Kidney epithelial cell (primary cell): ENCODE data around the gene FAM171A2. TPM values are rescaled to one million over a fixed set of nuclear protein-coding genes. Genes with fewer than 3 reads are reported as not detected.
A peak's percentile ranks its signal among the peaks of the same experiment; 100 is the strongest.

Experiments
- DNase-seq: peaks from one replicate; pipeline ENCODE4 v3.0.0-alpha.2; 2010; ENCODE audit warnings: low read depth
- H3K27me3 ChIP-seq: 2 replicates; pipeline ENCODE4 v1.6.0; 2011; ENCODE audit warnings: low read length; ENCODE audit not compliant: control insufficient read depth, insufficient read depth
- H3K36me3 ChIP-seq: 2 replicates; pipeline ENCODE4 v1.5.1; 2011; ENCODE audit warnings: low read length; ENCODE audit not compliant: control insufficient read depth, insufficient read depth
- H3K4me3 ChIP-seq: 2 replicates; pipeline ENCODE4 v1.5.1; 2011; ENCODE audit warnings: low read depth, mild to moderate bottlenecking, control low read depth, low read length
- total RNA-seq: library from RNA; depleted of rRNA; stranded (reverse); fragments of >200 nt; gene quantifications from 2 replicates; pipeline ENCODE4 v1.2.3, GENCODE V29; 2015
- TF ChIP-seq, protein P1 (sequence below): IDR thresholded peaks from 2 replicates; pipeline ENCODE4 v1.5.1; 2011; ENCODE audit warnings: mild to moderate bottlenecking, moderate library complexity, low read length, control low read depth, inconsistent platforms; ENCODE audit not compliant: insufficient read depth, poor library complexity, severe bottlenecking

FAM171A2 gene
- total RNA-seq, 1 donor from 2014 or later = 12.6 TPM

GRCh38 chr17:44315760-44316731 lies 47.6 kb downstream of the FAM171A2 start:
- TF ChIP-seq, protein P1, sequence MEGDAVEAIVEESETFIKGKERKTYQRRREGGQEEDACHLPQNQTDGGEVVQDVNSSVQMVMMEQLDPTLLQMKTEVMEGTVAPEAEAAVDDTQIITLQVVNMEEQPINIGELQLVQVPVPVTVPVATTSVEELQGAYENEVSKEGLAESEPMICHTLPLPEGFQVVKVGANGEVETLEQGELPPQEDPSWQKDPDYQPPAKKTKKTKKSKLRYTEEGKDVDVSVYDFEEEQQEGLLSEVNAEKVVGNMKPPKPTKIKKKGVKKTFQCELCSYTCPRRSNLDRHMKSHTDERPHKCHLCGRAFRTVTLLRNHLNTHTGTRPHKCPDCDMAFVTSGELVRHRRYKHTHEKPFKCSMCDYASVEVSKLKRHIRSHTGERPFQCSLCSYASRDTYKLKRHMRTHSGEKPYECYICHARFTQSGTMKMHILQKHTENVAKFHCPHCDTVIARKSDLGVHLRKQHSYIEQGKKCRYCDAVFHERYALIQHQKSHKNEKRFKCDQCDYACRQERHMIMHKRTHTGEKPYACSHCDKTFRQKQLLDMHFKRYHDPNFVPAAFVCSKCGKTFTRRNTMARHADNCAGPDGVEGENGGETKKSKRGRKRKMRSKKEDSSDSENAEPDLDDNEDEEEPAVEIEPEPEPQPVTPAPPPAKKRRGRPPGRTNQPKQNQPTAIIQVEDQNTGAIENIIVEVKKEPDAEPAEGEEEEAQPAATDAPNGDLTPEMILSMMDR = no peak
- no peaks in the 10 kb centered on the region for H3K36me3 ChIP-seq
- no peak overlapping the region for H3K4me3 ChIP-seq

DNA sequence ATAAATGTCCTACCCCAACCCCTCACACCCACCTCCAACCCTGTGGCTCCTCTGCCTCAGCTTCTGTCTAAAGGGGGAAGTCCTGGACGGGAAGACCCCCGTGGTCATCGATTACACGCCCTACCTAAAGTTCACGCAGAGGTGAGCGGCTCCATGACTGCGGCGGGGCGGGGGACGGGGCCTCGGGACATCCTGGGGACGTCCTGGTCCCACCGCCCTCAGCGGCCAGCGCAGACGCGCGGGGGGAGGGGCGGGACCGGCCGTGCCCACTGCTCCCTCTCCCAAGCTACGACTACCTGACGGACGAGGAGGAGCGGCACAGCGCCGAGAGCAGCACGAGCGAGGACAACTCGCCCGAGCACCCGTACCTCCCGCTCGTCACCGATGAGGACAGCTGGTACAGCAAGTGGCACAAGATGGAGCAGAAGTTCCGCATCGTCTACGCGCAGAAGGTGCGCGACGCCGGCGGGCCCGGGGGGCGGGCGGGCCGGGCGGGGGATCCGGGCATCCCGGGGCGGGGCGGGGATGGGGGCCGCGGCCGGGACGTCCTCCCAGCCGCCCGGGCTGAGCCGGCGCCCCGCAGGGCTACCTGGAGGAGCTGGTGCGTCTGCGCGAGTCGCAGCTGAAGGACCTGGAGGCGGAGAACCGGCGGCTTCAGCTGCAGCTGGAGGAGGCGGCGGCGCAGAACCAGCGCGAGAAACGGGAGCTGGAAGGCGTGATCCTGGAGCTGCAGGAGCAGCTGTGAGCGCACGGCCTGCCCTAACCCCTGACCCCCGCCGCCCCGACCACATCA lies 48.6 kb downstream of the FAM171A2 start:
- no peaks in the 10 kb centered on the region for H3K36me3 ChIP-seq
- TF ChIP-seq, protein P1 = no peak
- no peak for DNase-seq
- peaks cover 41% of the 10 kb centered on the region for H3K27me3 ChIP-seq
- peak overlapping the region; percentile 33 for H3K4me3 ChIP-seq

More at GRCh38 chr17:44315760-44316731, 47.6 kb downstream of the FAM171A2 start:
- DNase-seq = no peak
- peaks cover 39% of the 10 kb centered on the region for H3K27me3 ChIP-seq

GRCh38 chr17:44314524-44314868 lies 49.2 kb downstream of the FAM171A2 start:
- TF ChIP-seq, protein P1 = no peak
- Histone ChIP-seq H3K36me3 (no peaks in the 10 kb centered on the region), H3K4me3 (no peak overlapping the region), H3K27me3 (peaks cover 43% of the 10 kb centered on the region)
- no peak for DNase-seq

DNA sequence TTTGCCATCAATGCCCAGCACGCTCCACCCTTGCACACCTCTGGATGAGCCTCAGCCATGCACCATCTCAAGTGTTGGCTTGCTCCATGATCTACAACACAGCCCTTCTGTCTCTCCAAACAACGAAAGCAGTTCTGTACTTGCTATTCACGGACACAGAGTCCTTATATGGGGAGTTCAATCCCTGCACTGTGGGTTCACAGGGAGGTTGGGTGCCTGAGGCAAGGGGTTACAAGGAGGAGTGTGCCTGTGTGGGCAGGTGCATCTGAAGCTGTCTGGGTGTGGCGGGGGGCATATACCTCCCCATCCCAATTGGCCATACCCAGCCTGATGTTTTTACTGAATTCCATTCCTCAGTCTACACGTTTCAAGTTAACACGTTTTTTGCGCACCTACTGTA lies 49.6 kb downstream of the FAM171A2 start:
- peaks cover 44% of the 10 kb centered on the region for H3K27me3 ChIP-seq

DNA sequence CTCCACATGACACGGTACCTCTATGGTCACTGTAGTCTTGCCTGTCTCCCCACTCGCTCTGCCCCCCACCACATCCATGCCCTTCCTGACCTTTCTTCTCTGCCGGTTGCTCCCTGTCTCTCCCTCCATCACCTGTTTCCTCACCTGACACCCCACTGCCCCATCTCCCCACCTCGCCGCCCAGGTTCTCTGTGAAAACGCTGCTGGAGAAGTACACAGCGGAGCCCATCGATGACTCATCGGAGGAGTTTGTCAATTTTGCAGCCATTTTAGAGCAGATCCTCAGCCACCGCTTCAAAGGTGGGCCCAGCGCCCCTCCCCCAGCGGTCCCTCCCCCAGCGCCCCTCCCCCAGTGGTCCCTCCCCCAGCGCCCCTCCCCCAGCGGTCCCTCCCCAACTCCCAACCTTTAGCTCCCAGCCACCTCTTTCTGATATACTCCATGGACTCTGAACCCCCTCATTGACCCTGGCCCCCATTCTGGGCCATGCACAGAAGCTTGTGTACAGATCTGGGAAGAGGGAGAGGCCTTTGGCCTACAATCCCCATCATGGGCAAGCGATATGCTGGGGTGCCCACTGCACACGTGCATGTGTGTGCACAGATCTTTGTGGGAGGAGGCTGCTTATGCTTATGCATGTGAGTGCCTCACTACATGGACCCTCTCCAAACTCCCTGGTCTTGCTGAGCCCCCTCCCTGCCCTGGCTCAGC lies 51.1 kb downstream of the FAM171A2 start:
- TF ChIP-seq, protein P1 = no peak
- DNase-seq = no peak
- Histone ChIP-seq H3K36me3 (no peaks in the 10 kb centered on the region), H3K27me3 (peaks cover 50% of the 10 kb centered on the region), H3K4me3 (no peak overlapping the region)

More for the DNA sequence above, 49.6 kb downstream of the FAM171A2 start:
- Histone ChIP-seq H3K36me3 (no peaks in the 10 kb centered on the region), H3K4me3 (no peak overlapping the region)
- no peak for DNase-seq
- TF ChIP-seq, protein P1 = no peak
